DND-41 (cell line): ENCODE data around the gene NOXRED1.

Source experiments
- ATAC-seq: fragments of 200-7000 bp; cut with Tn5 transposase; 3 replicates; pipeline ENCODE4 v1.9.1; 2021; ENCODE audit warnings: low read depth; ENCODE audit not compliant: insufficient read depth
- DNase-seq: peaks from one replicate; pipeline ENCODE4 v3.0.0-alpha.2; 2020
- H2AFZ ChIP-seq: 2 replicates; pipeline ENCODE4 v1.6.0; 2012; ENCODE audit warnings: low read depth, low read length
- H3K27ac ChIP-seq: 2 replicates; pipeline ENCODE4 v1.5.1; 2012; ENCODE audit warnings: low read length, inconsistent platforms
- H3K27me3 ChIP-seq: fragments of 200-600 bp; sonication (generic); 2 replicates; pipeline ENCODE4 v1.6.0; 2012; ENCODE audit warnings: low read length, mild to moderate bottlenecking, inconsistent platforms; ENCODE audit not compliant: insufficient read depth, poor library complexity
- H3K36me3 ChIP-seq: 2 replicates; pipeline ENCODE4 v1.5.1; 2012; ENCODE audit warnings: low read length, inconsistent platforms; ENCODE audit not compliant: insufficient read depth
- H3K4me1 ChIP-seq: 2 replicates; pipeline ENCODE4 v1.5.1; 2012; ENCODE audit warnings: mild to moderate bottlenecking, low read length; ENCODE audit not compliant: insufficient read depth
- H3K4me2 ChIP-seq: 2 replicates; pipeline ENCODE4 v1.6.0; 2012; ENCODE audit warnings: mild to moderate bottlenecking, moderate library complexity, low read length, inconsistent platforms; ENCODE audit not compliant: insufficient read depth
- H3K4me3 ChIP-seq, 2 experiments: fragments of 200-600 bp in 1 of 2; shearing (Covaris generic) in 1 of 2; 2 replicates each; pipeline ENCODE4 v1.5.1; 2012 to 2016; ENCODE audit warnings: inconsistent platforms in 2 of 2, low read length in 2 of 2, mild to moderate bottlenecking in 2 of 2, low read depth in 1 of 2, moderate library complexity in 1 of 2
- H3K79me2 ChIP-seq: 2 replicates; pipeline ENCODE4 v1.6.0; 2012; ENCODE audit warnings: low read length, inconsistent platforms; ENCODE audit not compliant: insufficient read depth
- H3K9ac ChIP-seq: 2 replicates; pipeline ENCODE4 v1.6.0; 2012; ENCODE audit warnings: low read depth, mild to moderate bottlenecking, inconsistent platforms, low read length, moderate library complexity
- H3K9me3 ChIP-seq: 2 replicates; pipeline ENCODE4 v1.5.1; 2012; ENCODE audit warnings: low read length, moderate library complexity, mild to moderate bottlenecking, inconsistent platforms; ENCODE audit not compliant: insufficient read depth, severe bottlenecking
- H4K20me1 ChIP-seq: 2 replicates; pipeline ENCODE4 v1.6.0; 2012; ENCODE audit warnings: low read length; ENCODE audit not compliant: insufficient read depth
- EZH2 ChIP-seq: IDR thresholded peaks from 3 replicates; pipeline ENCODE4 v1.6.1; 2012; ENCODE audit warnings: borderline replicate concordance, low read depth, mild to moderate bottlenecking, moderate library complexity, low read length, inconsistent platforms; ENCODE audit not compliant: severe bottlenecking
- TF ChIP-seq, protein P1 (sequence below): IDR thresholded peaks from 2 replicates; pipeline ENCODE4 v1.5.1; 2012; ENCODE audit warnings: borderline replicate concordance, low read length, moderate library complexity, mild to moderate bottlenecking; ENCODE audit not compliant: poor library complexity, severe bottlenecking; ENCODE audit errors: extremely low read depth

NOXRED1 gene

DNA sequence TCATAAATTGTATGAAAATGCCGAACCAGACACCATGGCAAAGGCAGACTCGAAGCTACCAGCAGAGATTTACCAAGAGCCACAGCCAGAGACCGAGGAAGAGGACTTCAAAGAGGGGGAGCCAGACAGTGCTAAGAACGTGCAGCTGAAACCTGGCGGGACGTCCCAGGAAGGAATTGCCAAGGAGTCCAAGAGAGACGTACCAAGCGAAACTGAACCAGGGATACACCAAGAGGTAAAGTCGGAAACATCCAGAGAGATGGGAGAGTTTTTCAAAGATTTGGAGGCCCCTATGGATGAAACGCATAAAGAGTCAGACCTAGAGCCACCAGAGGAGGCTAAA lies 45.9 kb downstream of the NOXRED1 start:
- DNase-seq (no peak), ATAC-seq (peak; percentile 21)
- H3K27me3 ChIP-seq, result no peaks in the 10 kb centered on the region
- H3K4me1 ChIP-seq, result peaks cover 34% of the 10 kb centered on the region
- no peak overlapping the region for H3K27ac ChIP-seq
- no peaks in the 10 kb centered on the region for H3K9me3 ChIP-seq
- H3K9ac ChIP-seq, result peak overlapping the region; percentile 82
- peak overlapping the region; percentile 71; a peak in 3 of 4 replicates for H3K4me3 ChIP-seq
- H2AFZ ChIP-seq, result peak overlapping the region; percentile 88
- H3K4me2 ChIP-seq, result peak overlapping the region; percentile 97
- TF ChIP-seq, protein P1, sequence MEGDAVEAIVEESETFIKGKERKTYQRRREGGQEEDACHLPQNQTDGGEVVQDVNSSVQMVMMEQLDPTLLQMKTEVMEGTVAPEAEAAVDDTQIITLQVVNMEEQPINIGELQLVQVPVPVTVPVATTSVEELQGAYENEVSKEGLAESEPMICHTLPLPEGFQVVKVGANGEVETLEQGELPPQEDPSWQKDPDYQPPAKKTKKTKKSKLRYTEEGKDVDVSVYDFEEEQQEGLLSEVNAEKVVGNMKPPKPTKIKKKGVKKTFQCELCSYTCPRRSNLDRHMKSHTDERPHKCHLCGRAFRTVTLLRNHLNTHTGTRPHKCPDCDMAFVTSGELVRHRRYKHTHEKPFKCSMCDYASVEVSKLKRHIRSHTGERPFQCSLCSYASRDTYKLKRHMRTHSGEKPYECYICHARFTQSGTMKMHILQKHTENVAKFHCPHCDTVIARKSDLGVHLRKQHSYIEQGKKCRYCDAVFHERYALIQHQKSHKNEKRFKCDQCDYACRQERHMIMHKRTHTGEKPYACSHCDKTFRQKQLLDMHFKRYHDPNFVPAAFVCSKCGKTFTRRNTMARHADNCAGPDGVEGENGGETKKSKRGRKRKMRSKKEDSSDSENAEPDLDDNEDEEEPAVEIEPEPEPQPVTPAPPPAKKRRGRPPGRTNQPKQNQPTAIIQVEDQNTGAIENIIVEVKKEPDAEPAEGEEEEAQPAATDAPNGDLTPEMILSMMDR, result no peak
- TF ChIP-seq EZH2, result no peak
- 0 out of 2 replicates have a peak, but pooled peaks cover 5% of the 10 kb centered on the region for H3K36me3 ChIP-seq
- H4K20me1 ChIP-seq, result no peaks in the 10 kb centered on the region
- peaks cover 39% of the 10 kb centered on the region for H3K79me2 ChIP-seq

GRCh38 chr14:77376771-77377501 lies 46.4 kb downstream of the NOXRED1 start, which contains the start of the genes SAMD15 and TMED8:
Gene SAMD15, plus strand, starts transcription at chr14:77377379. Its CDS starts 40 bp downstream, at chr14:77377419.
Gene TMED8, minus strand, starts transcription at chr14:77377094. Its CDS starts 41 bp downstream, at chr14:77377053.
- Histone ChIP-seq H3K79me2 (peaks cover 44% of the 10 kb centered on the region), H3K9ac (peak within 1 kb of the TSS; percentile 82), H3K4me2 (peak within 1 kb of the TSS; percentile 97), H4K20me1 (no peaks in the 10 kb centered on the region), H2AFZ (peak within 1 kb of the TSS; percentile 88), H3K27me3 (no peaks in the 10 kb centered on the region), H3K9me3 (no peaks in the 10 kb centered on the region), H3K4me3 (peak within 1 kb of the TSS; percentile 71), H3K36me3 (0 out of 2 replicates have a peak, but pooled peaks cover 5% of the 10 kb centered on the region), H3K27ac (peak within 1 kb of the TSS; percentile 76), H3K4me1 (peaks cover 34% of the 10 kb centered on the region)
- DNase-seq, result peak; percentile 84
- TF ChIP-seq, protein P1, result peak; percentile 27
- no peak for TF ChIP-seq EZH2
- ATAC-seq, result peak; percentile 93

- H3K4me1 ChIP-seq, result peaks cover 34% of the 10 kb centered on the region
- peak overlapping the region; percentile 88 for H2AFZ ChIP-seq
- peak; percentile 58 for DNase-seq
- peak; percentile 50 for ATAC-seq
- no peaks in the 10 kb centered on the region for H3K27me3 ChIP-seq
- H3K4me2 ChIP-seq, result peak overlapping the region; percentile 97
- H3K79me2 ChIP-seq, result peaks cover 49% of the 10 kb centered on the region
- no peaks in the 10 kb centered on the region for H4K20me1 ChIP-seq
- TF ChIP-seq, protein P1, result no peak
- no peak for TF ChIP-seq EZH2
- peak overlapping the region; percentile 82 for H3K9ac ChIP-seq
- H3K4me3 ChIP-seq, result peak overlapping the region; percentile 71
- H3K36me3 ChIP-seq, result 0 out of 2 replicates have a peak, but pooled peaks cover 5% of the 10 kb centered on the region
- peak overlapping the region; percentile 76 for H3K27ac ChIP-seq
- H3K9me3 ChIP-seq, result no peaks in the 10 kb centered on the region
Measured at GRCh38 chr14:77375973-77376770, 47.2 kb downstream of the NOXRED1 start.
